ENCODE results near the gene CLSTN1. TPM values are rescaled to one million over a fixed set of nuclear protein-coding genes. Genes with fewer than 3 reads are reported as not detected.

Gene CLSTN1
- total RNA-seq, 1 donor from 2014 or later: 51.1 TPM

DNA sequence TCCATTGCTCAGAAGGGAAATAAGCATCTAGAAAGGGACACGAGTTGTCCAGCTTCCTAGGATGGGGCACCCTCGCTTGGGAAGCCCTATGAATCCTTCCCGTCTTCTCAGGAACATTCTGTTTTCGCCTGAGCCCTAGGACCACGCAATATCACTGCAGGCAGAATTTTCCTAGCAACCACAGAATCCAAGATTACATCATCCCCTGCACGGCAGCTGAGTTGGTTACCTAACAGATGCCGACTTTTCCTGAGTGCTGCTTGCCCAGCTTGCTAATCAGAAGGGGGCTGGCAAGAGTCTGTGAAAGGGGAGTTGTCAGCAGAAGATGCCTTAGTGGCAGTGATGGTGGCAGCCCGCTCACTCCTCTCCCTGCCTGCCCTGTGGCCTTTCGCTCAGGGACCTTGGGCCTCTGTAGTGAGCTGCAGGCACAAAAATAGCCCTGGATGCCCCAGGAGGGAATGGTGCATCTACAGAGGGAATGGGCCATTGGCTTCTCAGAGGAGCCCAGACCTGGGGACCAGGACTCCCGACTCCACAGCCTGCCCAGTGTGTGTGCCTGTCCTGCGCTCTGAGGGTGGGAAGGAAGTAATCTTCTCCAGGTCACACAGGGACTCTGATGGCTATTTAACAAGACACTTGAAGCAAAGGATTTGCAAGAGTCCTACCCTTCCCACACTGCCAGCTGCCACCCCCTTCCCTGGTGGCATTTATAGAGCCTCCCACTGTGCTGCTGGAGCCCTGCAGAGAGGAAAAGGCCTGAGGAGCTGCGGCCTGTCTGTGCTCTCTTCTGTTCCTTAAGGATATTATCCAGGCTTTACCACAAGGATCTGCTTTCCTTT is 28.9 kb upstream of the CLSTN1 start:
- Histone ChIP-seq H3K27me3 (ENCODE audit: control insufficient read depth in 3 of 3, insufficient read depth in 3 of 3, low read length in 3 of 3) (no peaks in the 10 kb centered on the region), H3K27ac (ENCODE audit: low read depth, low read length) (no peak overlapping the region), H3K9ac (ENCODE audit: low read depth in 1 of 3, low read length in 3 of 3) (no peak overlapping the region), H3K4me1 (ENCODE audit: control insufficient read depth in 3 of 3, insufficient read depth in 3 of 3, low read length in 3 of 3) (no peaks in the 10 kb centered on the region), H3K4me3 (ENCODE audit: low read length in 3 of 3) (no peak overlapping the region), H3K9me3 (ENCODE audit: control insufficient read depth in 3 of 3, low read length in 3 of 3) (no peaks in the 10 kb centered on the region), H3K36me3 (ENCODE audit: control insufficient read depth in 3 of 3, insufficient read depth in 3 of 3, low read length in 3 of 3) (peaks cover 0 to 8% (median 2%) of the 10 kb centered on the region in 3 donors)

DNA sequence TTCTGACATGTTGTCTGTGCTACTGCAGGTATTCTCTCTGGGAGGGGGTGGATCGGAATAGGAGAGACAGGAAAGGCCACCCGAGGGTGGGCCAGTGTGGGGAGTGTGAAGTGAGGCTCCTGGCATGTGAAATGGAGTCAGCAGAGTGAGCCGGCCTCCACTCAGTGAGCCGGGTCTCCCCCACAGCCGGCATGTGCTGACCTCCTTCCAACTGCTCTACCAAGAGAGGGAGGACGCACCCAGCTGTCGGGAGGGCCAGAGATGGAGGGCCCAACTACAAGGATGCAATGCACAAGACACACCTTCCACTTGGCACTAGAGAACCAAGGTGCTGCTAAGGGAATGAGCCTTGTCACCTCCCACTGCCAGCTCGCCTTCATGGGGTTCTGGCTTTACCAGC is 28.2 kb upstream of the CLSTN1 start:
- no peaks in the 10 kb centered on the region for H3K27me3 ChIP-seq (ENCODE audit: control insufficient read depth in 3 of 3, insufficient read depth in 3 of 3, low read length in 3 of 3)
- no peak overlapping the region for H3K4me3 ChIP-seq (ENCODE audit: low read length in 3 of 3)
- H3K9ac ChIP-seq (ENCODE audit: low read depth in 1 of 3, low read length in 3 of 3): no peak overlapping the region
- H3K36me3 ChIP-seq (ENCODE audit: control insufficient read depth in 3 of 3, insufficient read depth in 3 of 3, low read length in 3 of 3): peaks cover 0 to 8% (median 2%) of the 10 kb centered on the region in 3 donors
- no peaks in the 10 kb centered on the region for H3K9me3 ChIP-seq (ENCODE audit: control insufficient read depth in 3 of 3, low read length in 3 of 3)
- H3K27ac ChIP-seq (ENCODE audit: low read depth, low read length): no peak overlapping the region
- H3K4me1 ChIP-seq (ENCODE audit: control insufficient read depth in 3 of 3, insufficient read depth in 3 of 3, low read length in 3 of 3): no peaks in the 10 kb centered on the region

DNA sequence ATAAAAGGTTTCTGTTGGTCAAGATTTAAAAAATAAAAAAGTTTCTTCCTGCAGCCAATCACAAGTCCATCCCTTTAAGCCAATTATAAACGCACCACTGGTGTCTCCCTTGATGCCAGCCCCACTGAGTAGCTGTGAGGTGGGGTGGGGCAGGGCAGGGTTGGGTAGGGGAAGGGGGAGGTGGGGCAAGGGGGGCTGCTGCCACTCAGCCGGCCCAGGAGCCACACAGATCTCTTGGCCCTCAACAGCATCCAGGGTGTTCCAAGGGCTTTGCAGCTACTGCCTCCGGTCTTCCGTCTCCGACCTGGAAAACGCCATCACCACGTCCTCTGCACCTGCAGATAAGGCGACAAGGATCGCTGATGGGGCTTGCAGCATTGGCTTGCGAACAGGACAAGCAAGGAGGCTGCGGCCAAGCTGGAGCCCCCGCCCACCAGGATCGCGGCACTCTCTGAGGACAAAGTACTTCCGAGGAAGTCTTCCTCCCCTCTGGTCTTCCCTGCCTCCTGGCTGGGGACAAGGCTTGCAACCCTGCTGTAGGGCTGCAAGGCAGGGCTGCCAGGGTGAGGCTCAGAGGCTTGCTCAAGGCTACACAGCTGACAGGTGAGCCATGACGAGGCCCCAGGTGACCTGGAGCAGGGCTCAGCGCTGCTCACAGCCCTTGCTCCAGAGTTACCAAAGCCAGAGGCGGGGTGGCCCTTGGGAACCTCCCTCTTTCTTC is 26.8 kb upstream of the CLSTN1 start:
- Histone ChIP-seq H3K4me3 (ENCODE audit: low read length in 3 of 3) (no peak overlapping the region), H3K9ac (ENCODE audit: low read depth in 1 of 3, low read length in 3 of 3) (no peak overlapping the region), H3K9me3 (ENCODE audit: control insufficient read depth in 3 of 3, low read length in 3 of 3) (no peaks in the 10 kb centered on the region), H3K4me1 (ENCODE audit: control insufficient read depth in 3 of 3, insufficient read depth in 3 of 3, low read length in 3 of 3) (no peaks in the 10 kb centered on the region), H3K27me3 (ENCODE audit: control insufficient read depth in 3 of 3, insufficient read depth in 3 of 3, low read length in 3 of 3) (no peaks in the 10 kb centered on the region), H3K27ac (ENCODE audit: low read depth, low read length) (no peak overlapping the region), H3K36me3 (ENCODE audit: control insufficient read depth in 3 of 3, insufficient read depth in 3 of 3, low read length in 3 of 3) (peaks cover 0 to 8% (median 2%) of the 10 kb centered on the region in 3 donors)

DNA sequence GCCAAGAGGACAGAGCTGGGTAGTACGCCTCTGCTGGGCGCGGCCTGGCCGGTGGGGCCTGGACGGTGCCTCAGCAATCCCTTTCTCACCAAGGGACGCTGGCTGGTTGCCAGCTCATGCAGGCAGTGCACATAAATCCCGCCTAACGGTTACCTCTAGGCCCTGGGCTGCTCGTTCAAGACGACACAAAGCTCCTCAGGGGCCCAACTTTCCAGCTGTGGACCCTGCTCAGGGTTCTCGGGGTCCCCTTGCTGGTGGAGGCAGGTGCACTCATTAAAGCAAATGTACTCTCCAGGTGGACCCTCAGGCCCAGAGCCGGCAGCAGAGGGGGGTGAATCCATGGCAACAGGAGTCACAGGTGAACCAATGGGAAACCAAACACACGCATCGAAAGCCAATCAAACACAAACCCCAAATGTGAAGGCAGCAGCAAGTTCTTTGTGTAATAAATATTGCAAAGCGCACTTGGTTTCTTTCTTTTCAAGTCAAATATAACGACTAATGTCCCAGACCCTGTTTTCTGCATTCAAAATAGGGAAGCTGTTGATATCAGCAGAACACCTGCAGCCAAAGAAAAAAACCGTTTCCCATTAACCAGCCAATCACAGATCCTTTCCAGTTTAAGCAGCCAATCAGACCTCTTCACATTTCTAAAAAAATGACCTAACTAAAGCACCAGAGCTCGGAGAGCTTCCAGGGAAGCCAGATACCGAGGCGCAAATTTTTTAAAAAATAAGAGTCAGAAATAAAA is 26.1 kb upstream of the CLSTN1 start:
- no peaks in the 10 kb centered on the region for H3K9me3 ChIP-seq (ENCODE audit: control insufficient read depth in 3 of 3, low read length in 3 of 3)
- peaks cover 0 to 8% (median 2%) of the 10 kb centered on the region in 3 donors for H3K36me3 ChIP-seq (ENCODE audit: control insufficient read depth in 3 of 3, insufficient read depth in 3 of 3, low read length in 3 of 3)
- H3K27me3 ChIP-seq (ENCODE audit: control insufficient read depth in 3 of 3, insufficient read depth in 3 of 3, low read length in 3 of 3): no peaks in the 10 kb centered on the region
- H3K9ac ChIP-seq (ENCODE audit: low read depth in 1 of 3, low read length in 3 of 3): no peak overlapping the region
- no peak overlapping the region for H3K4me3 ChIP-seq (ENCODE audit: low read length in 3 of 3)
- H3K27ac ChIP-seq (ENCODE audit: low read depth, low read length): no peak overlapping the region
- no peaks in the 10 kb centered on the region for H3K4me1 ChIP-seq (ENCODE audit: control insufficient read depth in 3 of 3, insufficient read depth in 3 of 3, low read length in 3 of 3)

DNA sequence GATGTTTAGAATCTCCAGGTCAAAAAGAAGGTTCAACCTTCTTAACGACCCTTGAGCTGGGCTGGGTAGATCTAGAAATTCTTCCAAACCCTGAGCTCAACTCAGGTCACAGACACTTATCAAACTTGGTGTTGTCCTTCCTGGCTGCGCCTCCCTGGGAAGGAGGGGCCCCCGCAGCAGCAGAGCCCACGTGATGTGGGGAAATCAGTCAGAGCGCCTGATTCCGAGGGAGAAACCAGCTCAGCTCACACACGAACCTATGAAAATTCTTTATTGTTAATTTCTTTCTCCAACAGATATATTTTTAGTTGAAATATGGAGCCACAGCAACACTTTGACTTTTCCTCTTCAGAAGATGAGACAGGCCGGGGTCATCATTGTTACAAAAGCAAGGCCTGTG is 24.3 kb upstream of the CLSTN1 start:
- peaks cover 0 to 10% (median 6%) of the 10 kb centered on the region in 3 donors for H3K4me1 ChIP-seq (ENCODE audit: control insufficient read depth in 3 of 3, insufficient read depth in 3 of 3, low read length in 3 of 3)
- H3K36me3 ChIP-seq (ENCODE audit: control insufficient read depth in 3 of 3, insufficient read depth in 3 of 3, low read length in 3 of 3): peaks cover 0 to 4% (median 2%) of the 10 kb centered on the region in 3 donors
- H3K27me3 ChIP-seq (ENCODE audit: control insufficient read depth in 3 of 3, insufficient read depth in 3 of 3, low read length in 3 of 3): no peaks in the 10 kb centered on the region
- no peaks in the 10 kb centered on the region for H3K9me3 ChIP-seq (ENCODE audit: control insufficient read depth in 3 of 3, low read length in 3 of 3)
- no peak overlapping the region for H3K4me3 ChIP-seq (ENCODE audit: low read length in 3 of 3)
- no peak overlapping the region for H3K27ac ChIP-seq (ENCODE audit: low read depth, low read length)
- H3K9ac ChIP-seq (ENCODE audit: low read depth in 1 of 3, low read length in 3 of 3): no peak overlapping the region

DNA sequence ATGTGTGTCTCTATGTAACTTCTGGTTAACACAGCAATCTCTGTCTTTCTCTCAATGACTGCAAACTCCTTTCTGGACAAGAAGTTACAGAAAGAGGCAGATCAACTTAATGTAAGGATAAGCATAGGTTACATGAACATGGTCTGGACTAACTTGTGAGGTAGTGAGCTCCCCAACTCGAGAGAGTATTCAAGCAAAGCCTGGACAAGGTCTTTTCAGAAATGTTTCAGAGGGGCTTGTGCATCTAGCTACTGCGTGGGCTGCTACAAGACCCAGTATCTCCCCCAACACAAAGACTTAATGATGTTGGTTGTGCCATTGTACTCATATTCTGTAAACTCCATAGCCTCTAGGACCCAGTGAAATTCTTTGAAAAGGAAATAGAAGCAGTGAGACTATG is 23.5 kb upstream of the CLSTN1 start:
- H3K4me3 ChIP-seq (ENCODE audit: low read length in 3 of 3): no peak overlapping the region
- no peak overlapping the region for H3K27ac ChIP-seq (ENCODE audit: low read depth, low read length)
- peaks cover 0 to 5% (median 0%) of the 10 kb centered on the region in 3 donors for H3K27me3 ChIP-seq (ENCODE audit: control insufficient read depth in 3 of 3, insufficient read depth in 3 of 3, low read length in 3 of 3)
- H3K9me3 ChIP-seq (ENCODE audit: control insufficient read depth in 3 of 3, low read length in 3 of 3): no peaks in the 10 kb centered on the region
- peaks cover 0 to 16% (median 6%) of the 10 kb centered on the region in 3 donors for H3K4me1 ChIP-seq (ENCODE audit: control insufficient read depth in 3 of 3, insufficient read depth in 3 of 3, low read length in 3 of 3)
- no peak overlapping the region for H3K9ac ChIP-seq (ENCODE audit: low read depth in 1 of 3, low read length in 3 of 3)
- peaks cover 0 to 4% (median 2%) of the 10 kb centered on the region in 3 donors for H3K36me3 ChIP-seq (ENCODE audit: control insufficient read depth in 3 of 3, insufficient read depth in 3 of 3, low read length in 3 of 3)

DNA sequence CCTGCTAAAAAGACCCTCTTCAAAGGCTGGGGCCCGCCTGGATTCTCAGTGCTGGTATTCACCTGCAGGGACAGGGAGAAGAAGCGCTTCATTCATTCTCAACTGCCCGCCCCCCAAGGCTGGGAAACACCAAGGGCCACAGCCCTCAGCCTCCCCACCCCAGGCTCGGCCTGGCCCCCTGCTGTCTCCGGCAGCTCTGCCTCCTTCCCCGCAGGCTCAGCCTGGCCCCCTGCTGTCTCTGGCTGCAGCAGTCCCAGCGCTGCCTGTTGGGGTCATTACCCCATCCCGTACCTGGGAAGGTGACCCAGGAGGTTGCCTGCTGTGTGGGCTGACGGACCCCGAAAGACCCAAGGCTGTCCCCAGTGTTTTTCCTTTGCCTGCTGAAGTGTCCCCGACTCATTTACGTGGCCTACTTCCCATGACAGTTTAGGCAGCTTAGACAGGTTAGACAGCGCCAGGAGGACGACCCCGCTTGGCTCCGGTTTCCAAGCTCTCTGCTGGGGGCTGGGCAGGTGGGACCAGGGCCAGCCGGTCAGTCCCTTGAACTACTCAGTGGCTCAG is 22.9 kb upstream of the CLSTN1 start:
- no peak overlapping the region for H3K4me3 ChIP-seq (ENCODE audit: low read length in 3 of 3)
- H3K9me3 ChIP-seq (ENCODE audit: control insufficient read depth in 3 of 3, low read length in 3 of 3): no peaks in the 10 kb centered on the region
- H3K36me3 ChIP-seq (ENCODE audit: control insufficient read depth in 3 of 3, insufficient read depth in 3 of 3, low read length in 3 of 3): peaks cover 0 to 4% (median 2%) of the 10 kb centered on the region in 3 donors
- peaks cover 0 to 7% (median 0%) of the 10 kb centered on the region in 3 donors for H3K27me3 ChIP-seq (ENCODE audit: control insufficient read depth in 3 of 3, insufficient read depth in 3 of 3, low read length in 3 of 3)
- H3K9ac ChIP-seq (ENCODE audit: low read depth in 1 of 3, low read length in 3 of 3): no peak overlapping the region
- H3K27ac ChIP-seq (ENCODE audit: low read depth, low read length): no peak overlapping the region
- H3K4me1 ChIP-seq (ENCODE audit: control insufficient read depth in 3 of 3, insufficient read depth in 3 of 3, low read length in 3 of 3): peaks cover 0 to 16% (median 6%) of the 10 kb centered on the region in 3 donors

DNA sequence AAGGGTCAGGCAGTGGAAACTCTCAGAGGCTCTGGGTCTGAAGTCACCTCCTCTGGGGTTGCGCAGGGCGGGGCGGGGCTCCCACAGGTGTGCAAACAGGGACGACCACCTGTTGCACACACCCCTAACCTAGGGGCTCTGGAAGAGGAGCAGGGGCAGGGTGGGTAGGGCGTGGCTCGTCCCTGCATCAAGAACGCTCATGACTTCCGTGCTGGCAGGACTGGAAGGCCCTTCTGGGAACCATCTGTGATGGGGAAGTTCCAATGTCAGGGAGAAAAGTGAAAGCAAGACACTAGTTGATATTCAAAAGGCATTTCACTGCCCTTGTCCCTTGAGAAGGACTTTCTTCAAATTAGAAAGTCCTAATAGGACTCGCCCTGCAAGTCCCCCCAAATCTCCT is 22.1 kb upstream of the CLSTN1 start:
- no peak overlapping the region for H3K9ac ChIP-seq (ENCODE audit: low read depth in 1 of 3, low read length in 3 of 3)
- peaks cover 0 to 7% (median 0%) of the 10 kb centered on the region in 3 donors for H3K27me3 ChIP-seq (ENCODE audit: control insufficient read depth in 3 of 3, insufficient read depth in 3 of 3, low read length in 3 of 3)
- H3K9me3 ChIP-seq (ENCODE audit: control insufficient read depth in 3 of 3, low read length in 3 of 3): no peaks in the 10 kb centered on the region
- no peak overlapping the region for H3K4me3 ChIP-seq (ENCODE audit: low read length in 3 of 3)
- H3K27ac ChIP-seq (ENCODE audit: low read depth, low read length): no peak overlapping the region
- peaks cover 0 to 16% (median 6%) of the 10 kb centered on the region in 3 donors for H3K4me1 ChIP-seq (ENCODE audit: control insufficient read depth in 3 of 3, insufficient read depth in 3 of 3, low read length in 3 of 3)
- peaks cover 0 to 4% (median 2%) of the 10 kb centered on the region in 3 donors for H3K36me3 ChIP-seq (ENCODE audit: control insufficient read depth in 3 of 3, insufficient read depth in 3 of 3, low read length in 3 of 3)

DNA sequence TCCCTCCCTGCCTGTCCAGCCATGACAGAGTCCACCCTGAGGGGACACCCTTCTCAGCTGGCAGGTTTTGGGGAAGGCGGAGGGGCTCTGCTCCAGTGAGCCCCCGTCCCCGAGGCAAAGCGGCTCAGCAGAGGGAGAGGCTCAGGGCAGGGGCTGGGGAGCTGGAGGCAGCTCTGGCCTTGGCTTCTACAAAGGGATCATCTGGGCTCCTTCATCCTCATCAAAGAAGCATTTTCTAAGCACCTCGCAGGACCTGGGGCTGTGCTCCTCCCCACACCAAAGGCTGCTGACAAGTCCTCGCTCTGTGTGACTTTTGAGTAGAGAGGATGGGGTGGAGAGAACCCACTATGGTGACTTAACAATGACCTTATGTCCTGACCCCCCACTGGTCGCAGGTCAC is 21.0 kb upstream of the CLSTN1 start:
- Histone ChIP-seq H3K9ac (ENCODE audit: low read depth in 1 of 3, low read length in 3 of 3) (no peak overlapping the region), H3K27ac (ENCODE audit: low read depth, low read length) (no peak overlapping the region), H3K27me3 (ENCODE audit: control insufficient read depth in 3 of 3, insufficient read depth in 3 of 3, low read length in 3 of 3) (peaks cover 0 to 7% (median 0%) of the 10 kb centered on the region in 3 donors), H3K9me3 (ENCODE audit: control insufficient read depth in 3 of 3, low read length in 3 of 3) (no peaks in the 10 kb centered on the region), H3K4me1 (ENCODE audit: control insufficient read depth in 3 of 3, insufficient read depth in 3 of 3, low read length in 3 of 3) (peaks cover 7 to 19% (median 15%) of the 10 kb centered on the region in 3 donors), H3K36me3 (ENCODE audit: control insufficient read depth in 3 of 3, insufficient read depth in 3 of 3, low read length in 3 of 3) (peaks cover 0 to 4% (median 2%) of the 10 kb centered on the region in 3 donors), H3K4me3 (ENCODE audit: low read length in 3 of 3) (no peak overlapping the region)
